Neural cell (in vitro differentiated cells): ENCODE results near the gene ABHD17C.

ENCODE experiments used
- CTCF ChIP-seq: fragments of 450-650 bp; IDR thresholded peaks from 2 replicates; pipeline ENCODE4 v1.5.1; 2014; ENCODE audit warnings: antibody characterized with exemption, mild to moderate bottlenecking, moderate library complexity; ENCODE audit not compliant: poor library complexity, severe bottlenecking
- EZH2 ChIP-seq: fragments of 200-600, 300-800 bp; shearing (Covaris generic), sonication (generic); IDR thresholded peaks from 2 replicates; pipeline ENCODE4 v1.6.1; 2014; ENCODE audit warnings: antibody characterized with exemption, low read length, borderline replicate concordance, mild to moderate bottlenecking; ENCODE audit not compliant: insufficient read depth, poor library complexity, severe bottlenecking
- MXI1 ChIP-seq: fragments of 450-650 bp; conservative IDR thresholded peaks from 2 replicates; pipeline ENCODE4 v1.6.1; 2014; ENCODE audit warnings: antibody characterized with exemption, mild to moderate bottlenecking; ENCODE audit not compliant: poor library complexity, severe bottlenecking
- SMC3 ChIP-seq: fragments of 450-650 bp; conservative IDR thresholded peaks from 2 replicates; pipeline ENCODE4 v1.6.1; 2014; ENCODE audit warnings: antibody characterized with exemption, mild to moderate bottlenecking, moderate library complexity; ENCODE audit not compliant: poor library complexity

GRCh38 chr15:80665151-80665550, 30.0 kb upstream of the ABHD17C start:
- TF ChIP-seq SMC3 (no peak), MXI1 (no peak), CTCF (no peak), EZH2 (no peak)
